ENCODE data around the gene SNAPC1. TPM values are rescaled to one million over a fixed set of nuclear protein-coding genes. Genes with fewer than 3 reads are reported as not detected.

Gene SNAPC1
- total RNA-seq, 1 donor from 2014 or later, result 5.2 TPM

- H3K4me1 ChIP-seq (ENCODE audit: control insufficient read depth in 3 of 3, insufficient read depth in 3 of 3, low read length in 3 of 3), result no peaks in the 10 kb centered on the region
- no peaks in the 10 kb centered on the region for H3K27me3 ChIP-seq (ENCODE audit: control insufficient read depth in 3 of 3, insufficient read depth in 3 of 3, low read length in 3 of 3)
- peaks cover 0 to 3% (median 0%) of the 10 kb centered on the region in 3 donors for H3K36me3 ChIP-seq (ENCODE audit: control insufficient read depth in 3 of 3, insufficient read depth in 3 of 3, low read length in 3 of 3)
- no peak overlapping the region for H3K27ac ChIP-seq (ENCODE audit: low read depth, low read length)
- H3K9me3 ChIP-seq (ENCODE audit: control insufficient read depth in 3 of 3, low read length in 3 of 3), result no peaks in the 10 kb centered on the region
- H3K9ac ChIP-seq (ENCODE audit: low read depth in 1 of 3, low read length in 3 of 3), result no peak overlapping the region
- no peak overlapping the region for H3K4me3 ChIP-seq (ENCODE audit: low read length in 3 of 3)
Observed at GRCh38 chr14:61802010-61802568, 39.9 kb downstream of the SNAPC1 start.

GRCh38 chr14:61803755-61804154, 41.5 kb downstream of the SNAPC1 start:
- no peaks in the 10 kb centered on the region for H3K9me3 ChIP-seq (ENCODE audit: control insufficient read depth in 3 of 3, low read length in 3 of 3)
- no peak overlapping the region for H3K27ac ChIP-seq (ENCODE audit: low read depth, low read length)
- peaks cover 0 to 3% (median 0%) of the 10 kb centered on the region in 3 donors for H3K36me3 ChIP-seq (ENCODE audit: control insufficient read depth in 3 of 3, insufficient read depth in 3 of 3, low read length in 3 of 3)

GRCh38 chr14:61805451-61805850, 43.2 kb downstream of the SNAPC1 start:
- H3K9ac ChIP-seq (ENCODE audit: low read depth in 1 of 3, low read length in 3 of 3), result no peak overlapping the region
- H3K27ac ChIP-seq (ENCODE audit: low read depth, low read length), result no peak overlapping the region
- H3K9me3 ChIP-seq (ENCODE audit: control insufficient read depth in 3 of 3, low read length in 3 of 3), result no peaks in the 10 kb centered on the region
- H3K36me3 ChIP-seq (ENCODE audit: control insufficient read depth in 3 of 3, insufficient read depth in 3 of 3, low read length in 3 of 3), result peaks cover 0 to 3% (median 0%) of the 10 kb centered on the region in 3 donors
- no peaks in the 10 kb centered on the region for H3K27me3 ChIP-seq (ENCODE audit: control insufficient read depth in 3 of 3, insufficient read depth in 3 of 3, low read length in 3 of 3)
- no peaks in the 10 kb centered on the region for H3K4me1 ChIP-seq (ENCODE audit: control insufficient read depth in 3 of 3, insufficient read depth in 3 of 3, low read length in 3 of 3)
- no peak overlapping the region for H3K4me3 ChIP-seq (ENCODE audit: low read length in 3 of 3)

More at GRCh38 chr14:61803755-61804154, 41.5 kb downstream of the SNAPC1 start:
- no peak overlapping the region for H3K9ac ChIP-seq (ENCODE audit: low read depth in 1 of 3, low read length in 3 of 3)
- H3K27me3 ChIP-seq (ENCODE audit: control insufficient read depth in 3 of 3, insufficient read depth in 3 of 3, low read length in 3 of 3), result no peaks in the 10 kb centered on the region
- no peaks in the 10 kb centered on the region for H3K4me1 ChIP-seq (ENCODE audit: control insufficient read depth in 3 of 3, insufficient read depth in 3 of 3, low read length in 3 of 3)
- H3K4me3 ChIP-seq (ENCODE audit: low read length in 3 of 3), result no peak overlapping the region

- peaks cover 21 to 38% (median 30%) of the 10 kb centered on the region in 3 donors for H3K27me3 ChIP-seq (ENCODE audit: control insufficient read depth in 3 of 3, insufficient read depth in 3 of 3, low read length in 3 of 3)
- no peak overlapping the region for H3K4me3 ChIP-seq (ENCODE audit: low read length in 3 of 3)
- no peak overlapping the region for H3K9ac ChIP-seq (ENCODE audit: low read depth in 1 of 3, low read length in 3 of 3)
Observed at GRCh38 chr14:61811882-61812346, 49.7 kb downstream of the SNAPC1 start.

GRCh38 chr14:61812347-61813095, 50.3 kb downstream of the SNAPC1 start, which contains the start of gene SYT16:
Gene SYT16, plus strand, starts transcription at chr14:61812703.
- Histone ChIP-seq H3K36me3 (ENCODE audit: control insufficient read depth in 3 of 3, insufficient read depth in 3 of 3, low read length in 3 of 3) (no peaks in the 10 kb centered on the region), H3K4me3 (ENCODE audit: low read length in 3 of 3) (peak within 1 kb of the TSS in 2 of 3 donors; percentile 52 to 58), H3K4me1 (ENCODE audit: control insufficient read depth in 3 of 3, insufficient read depth in 3 of 3, low read length in 3 of 3) (peaks cover 3 to 5% (median 5%) of the 10 kb centered on the region in 3 donors), H3K9ac (ENCODE audit: low read depth in 1 of 3, low read length in 3 of 3) (peak within 1 kb of the TSS in 1 of 3 donors; percentile 20), H3K27me3 (ENCODE audit: control insufficient read depth in 3 of 3, insufficient read depth in 3 of 3, low read length in 3 of 3) (peaks cover 21 to 38% (median 30%) of the 10 kb centered on the region in 3 donors), H3K9me3 (ENCODE audit: control insufficient read depth in 3 of 3, low read length in 3 of 3) (no peaks in the 10 kb centered on the region), H3K27ac (ENCODE audit: low read depth, low read length) (no peak within 1 kb of the TSS)

More at GRCh38 chr14:61811882-61812346, 49.7 kb downstream of the SNAPC1 start:
- H3K9me3 ChIP-seq (ENCODE audit: control insufficient read depth in 3 of 3, low read length in 3 of 3), result no peaks in the 10 kb centered on the region
- H3K4me1 ChIP-seq (ENCODE audit: control insufficient read depth in 3 of 3, insufficient read depth in 3 of 3, low read length in 3 of 3), result peaks cover 3 to 5% (median 5%) of the 10 kb centered on the region in 3 donors
- H3K27ac ChIP-seq (ENCODE audit: low read depth, low read length), result no peak overlapping the region
- H3K36me3 ChIP-seq (ENCODE audit: control insufficient read depth in 3 of 3, insufficient read depth in 3 of 3, low read length in 3 of 3), result no peaks in the 10 kb centered on the region

- peaks cover 21 to 38% (median 30%) of the 10 kb centered on the region in 3 donors for H3K27me3 ChIP-seq (ENCODE audit: control insufficient read depth in 3 of 3, insufficient read depth in 3 of 3, low read length in 3 of 3)
Observed at GRCh38 chr14:61813096-61813606, 50.9 kb downstream of the SNAPC1 start.

GRCh38 chr14:61822458-61822857, 60.2 kb downstream of the SNAPC1 start:
- H3K4me3 ChIP-seq (ENCODE audit: low read length in 3 of 3), result no peak overlapping the region
- no peaks in the 10 kb centered on the region for H3K27me3 ChIP-seq (ENCODE audit: control insufficient read depth in 3 of 3, insufficient read depth in 3 of 3, low read length in 3 of 3)
- H3K36me3 ChIP-seq (ENCODE audit: control insufficient read depth in 3 of 3, insufficient read depth in 3 of 3, low read length in 3 of 3), result no peaks in the 10 kb centered on the region
- H3K9ac ChIP-seq (ENCODE audit: low read depth in 1 of 3, low read length in 3 of 3), result no peak overlapping the region
- H3K9me3 ChIP-seq (ENCODE audit: control insufficient read depth in 3 of 3, low read length in 3 of 3), result peaks cover 3 to 10% (median 5%) of the 10 kb centered on the region in 3 donors
- H3K27ac ChIP-seq (ENCODE audit: low read depth, low read length), result no peak overlapping the region
- no peaks in the 10 kb centered on the region for H3K4me1 ChIP-seq (ENCODE audit: control insufficient read depth in 3 of 3, insufficient read depth in 3 of 3, low read length in 3 of 3)

More at GRCh38 chr14:61813096-61813606, 50.9 kb downstream of the SNAPC1 start:
- peaks cover 3 to 5% (median 5%) of the 10 kb centered on the region in 3 donors for H3K4me1 ChIP-seq (ENCODE audit: control insufficient read depth in 3 of 3, insufficient read depth in 3 of 3, low read length in 3 of 3)
- no peak overlapping the region for H3K27ac ChIP-seq (ENCODE audit: low read depth, low read length)
- H3K9ac ChIP-seq (ENCODE audit: low read depth in 1 of 3, low read length in 3 of 3), result peak overlapping the region in 1 of 3 donors; percentile 20
- no peaks in the 10 kb centered on the region for H3K36me3 ChIP-seq (ENCODE audit: control insufficient read depth in 3 of 3, insufficient read depth in 3 of 3, low read length in 3 of 3)
- H3K4me3 ChIP-seq (ENCODE audit: low read length in 3 of 3), result peak overlapping the region in 2 of 3 donors; percentile 52 to 58
- no peaks in the 10 kb centered on the region for H3K9me3 ChIP-seq (ENCODE audit: control insufficient read depth in 3 of 3, low read length in 3 of 3)

GRCh38 chr14:61832783-61833182, 70.6 kb downstream of the SNAPC1 start:
- H3K27ac ChIP-seq (ENCODE audit: low read depth, low read length), result no peak overlapping the region
- no peaks in the 10 kb centered on the region for H3K9me3 ChIP-seq (ENCODE audit: control insufficient read depth in 3 of 3, low read length in 3 of 3)
- H3K4me3 ChIP-seq (ENCODE audit: low read length in 3 of 3), result no peak overlapping the region
- H3K27me3 ChIP-seq (ENCODE audit: control insufficient read depth in 3 of 3, insufficient read depth in 3 of 3, low read length in 3 of 3), result peaks cover 0 to 2% (median 0%) of the 10 kb centered on the region in 3 donors
- H3K36me3 ChIP-seq (ENCODE audit: control insufficient read depth in 3 of 3, insufficient read depth in 3 of 3, low read length in 3 of 3), result no peaks in the 10 kb centered on the region
- no peaks in the 10 kb centered on the region for H3K4me1 ChIP-seq (ENCODE audit: control insufficient read depth in 3 of 3, insufficient read depth in 3 of 3, low read length in 3 of 3)
- H3K9ac ChIP-seq (ENCODE audit: low read depth in 1 of 3, low read length in 3 of 3), result no peak overlapping the region

- Histone ChIP-seq H3K4me3 (ENCODE audit: low read length in 3 of 3) (no peak overlapping the region), H3K9me3 (ENCODE audit: control insufficient read depth in 3 of 3, low read length in 3 of 3) (no peaks in the 10 kb centered on the region), H3K36me3 (ENCODE audit: control insufficient read depth in 3 of 3, insufficient read depth in 3 of 3, low read length in 3 of 3) (no peaks in the 10 kb centered on the region), H3K27me3 (ENCODE audit: control insufficient read depth in 3 of 3, insufficient read depth in 3 of 3, low read length in 3 of 3) (peaks cover 0 to 2% (median 0%) of the 10 kb centered on the region in 3 donors), H3K27ac (ENCODE audit: low read depth, low read length) (no peak overlapping the region), H3K4me1 (ENCODE audit: control insufficient read depth in 3 of 3, insufficient read depth in 3 of 3, low read length in 3 of 3) (peaks cover 0 to 3% (median 0%) of the 10 kb centered on the region in 3 donors), H3K9ac (ENCODE audit: low read depth in 1 of 3, low read length in 3 of 3) (no peak overlapping the region)
Observed at GRCh38 chr14:61836184-61836583, 74.0 kb downstream of the SNAPC1 start.

Measured in skeletal muscle tissue (tissue), 4 donors.